Gastroesophageal sphincter (tissue), 3 donors: ENCODE data around the gene ANGPT4.

Experiments
- EP300 ChIP-seq: sonication (generic); formaldehyde crosslinking; IDR thresholded peaks from one replicate; pipeline ENCODE4 v1.6.1; 2017; ENCODE audit warnings: antibody characterized with exemption, mild to moderate bottlenecking
- POLR2A ChIP-seq, 2 donors: fragments of 450-650 bp; IDR thresholded peaks; one replicate each; pipeline ENCODE4 v1.6.1; 2017; ENCODE audit warnings: antibody characterized with exemption in 2 of 2, mild to moderate bottlenecking in 2 of 2, moderate library complexity in 1 of 2
- POLR2AphosphoS5 ChIP-seq: sonication (generic); formaldehyde crosslinking; IDR thresholded peaks from one replicate; pipeline ENCODE4 v1.6.1; 2017; ENCODE audit warnings: antibody characterized with exemption
- TF ChIP-seq, protein P1 (sequence below), 4 experiments: fragments of 200-600 bp in 2 of 4; fragments of 450-650 bp in 2 of 4; sonication (generic) in 1 of 4; IDR thresholded peaks; one replicate each; pipeline ENCODE4 v1.5.1; 2017 to 2019; ENCODE audit warnings: antibody characterized with exemption in 4 of 4, mild to moderate bottlenecking in 2 of 4, moderate library complexity in 2 of 4

DNA sequence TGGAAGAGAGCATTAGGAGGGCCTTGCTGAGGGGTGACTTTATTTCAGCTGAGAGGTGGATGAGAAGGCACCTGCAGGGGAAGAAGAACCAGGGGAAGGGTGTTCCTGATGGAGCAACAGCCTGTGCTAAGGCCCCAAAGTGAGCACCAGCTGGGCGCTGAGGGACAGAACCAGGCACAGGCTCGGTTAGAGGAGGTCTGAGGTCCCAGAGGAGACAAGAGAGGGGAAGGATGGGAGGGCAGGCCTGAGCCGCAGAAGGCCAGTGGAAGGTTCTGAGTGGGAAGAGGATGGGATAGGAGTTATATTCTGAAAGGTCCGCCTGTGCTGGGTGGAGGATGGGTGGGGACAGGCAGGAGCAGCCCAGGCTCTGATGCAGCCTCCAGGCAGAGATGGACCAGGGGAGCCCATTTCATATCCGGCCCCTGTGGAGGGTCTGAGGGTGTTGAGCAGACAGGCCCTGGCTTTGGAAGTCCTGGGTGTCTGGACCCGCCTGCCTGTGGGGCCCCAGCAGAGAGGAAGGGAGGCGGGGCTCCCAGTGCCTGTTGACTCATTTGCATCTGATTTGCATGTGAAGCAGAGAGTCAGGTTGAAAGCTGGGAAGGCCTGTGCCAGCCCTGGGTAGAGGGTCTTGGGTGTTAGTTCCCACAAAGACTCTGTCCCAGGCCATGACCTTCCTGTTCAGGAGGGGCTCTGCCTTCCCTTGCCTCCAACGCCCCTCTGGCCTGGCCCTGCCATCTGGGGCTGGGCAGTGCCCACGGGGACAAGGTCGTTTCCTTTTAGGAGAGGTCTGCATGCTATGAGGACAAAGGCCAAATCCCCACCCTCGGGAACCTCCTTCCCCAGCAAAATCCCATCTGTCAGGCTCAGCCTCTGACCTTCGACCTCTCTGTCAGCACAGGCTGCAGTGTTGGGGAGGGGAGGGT, 93.2 kb downstream of the ANGPT4 start:
- TF ChIP-seq, protein P1, sequence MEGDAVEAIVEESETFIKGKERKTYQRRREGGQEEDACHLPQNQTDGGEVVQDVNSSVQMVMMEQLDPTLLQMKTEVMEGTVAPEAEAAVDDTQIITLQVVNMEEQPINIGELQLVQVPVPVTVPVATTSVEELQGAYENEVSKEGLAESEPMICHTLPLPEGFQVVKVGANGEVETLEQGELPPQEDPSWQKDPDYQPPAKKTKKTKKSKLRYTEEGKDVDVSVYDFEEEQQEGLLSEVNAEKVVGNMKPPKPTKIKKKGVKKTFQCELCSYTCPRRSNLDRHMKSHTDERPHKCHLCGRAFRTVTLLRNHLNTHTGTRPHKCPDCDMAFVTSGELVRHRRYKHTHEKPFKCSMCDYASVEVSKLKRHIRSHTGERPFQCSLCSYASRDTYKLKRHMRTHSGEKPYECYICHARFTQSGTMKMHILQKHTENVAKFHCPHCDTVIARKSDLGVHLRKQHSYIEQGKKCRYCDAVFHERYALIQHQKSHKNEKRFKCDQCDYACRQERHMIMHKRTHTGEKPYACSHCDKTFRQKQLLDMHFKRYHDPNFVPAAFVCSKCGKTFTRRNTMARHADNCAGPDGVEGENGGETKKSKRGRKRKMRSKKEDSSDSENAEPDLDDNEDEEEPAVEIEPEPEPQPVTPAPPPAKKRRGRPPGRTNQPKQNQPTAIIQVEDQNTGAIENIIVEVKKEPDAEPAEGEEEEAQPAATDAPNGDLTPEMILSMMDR (IDR thresholded peaks at IDR 0.05) = no peak
- TF ChIP-seq POLR2AphosphoS5 = no peak
- TF ChIP-seq POLR2A (IDR thresholded peaks at IDR 0.05) = no peak
- no peak for TF ChIP-seq EP300
